GM21825 (cell line): ENCODE data around the gene CCDC112.
"Not testable (repeated sequence)": the region's sequence is repeated elsewhere in the genome, so short reads cannot be mapped to it uniquely, and the experiment has no call there.

Experiments used
- ATAC-seq: cut with Tn5 transposase; IDR thresholded peaks from one replicate; pipeline ENCODE4 v1.9.1; 2021; ENCODE audit warnings: mild to moderate bottlenecking, moderate library complexity; ENCODE audit not compliant: unreplicated experiment

The CCDC112 gene, protein sequence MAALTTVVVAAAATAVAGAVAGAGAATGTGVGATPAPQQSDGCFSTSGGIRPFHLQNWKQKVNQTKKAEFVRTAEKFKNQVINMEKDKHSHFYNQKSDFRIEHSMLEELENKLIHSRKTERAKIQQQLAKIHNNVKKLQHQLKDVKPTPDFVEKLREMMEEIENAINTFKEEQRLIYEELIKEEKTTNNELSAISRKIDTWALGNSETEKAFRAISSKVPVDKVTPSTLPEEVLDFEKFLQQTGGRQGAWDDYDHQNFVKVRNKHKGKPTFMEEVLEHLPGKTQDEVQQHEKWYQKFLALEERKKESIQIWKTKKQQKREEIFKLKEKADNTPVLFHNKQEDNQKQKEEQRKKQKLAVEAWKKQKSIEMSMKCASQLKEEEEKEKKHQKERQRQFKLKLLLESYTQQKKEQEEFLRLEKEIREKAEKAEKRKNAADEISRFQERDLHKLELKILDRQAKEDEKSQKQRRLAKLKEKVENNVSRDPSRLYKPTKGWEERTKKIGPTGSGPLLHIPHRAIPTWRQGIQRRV

GRCh38 chr5:115296124-115297022 is at the start of gene CCDC112:
TSS of gene CCDC112 (minus strand) at chr5:115296654. CDS start at chr5:115296543, 111 bp downstream.
- peak; percentile 81 for ATAC-seq

DNA sequence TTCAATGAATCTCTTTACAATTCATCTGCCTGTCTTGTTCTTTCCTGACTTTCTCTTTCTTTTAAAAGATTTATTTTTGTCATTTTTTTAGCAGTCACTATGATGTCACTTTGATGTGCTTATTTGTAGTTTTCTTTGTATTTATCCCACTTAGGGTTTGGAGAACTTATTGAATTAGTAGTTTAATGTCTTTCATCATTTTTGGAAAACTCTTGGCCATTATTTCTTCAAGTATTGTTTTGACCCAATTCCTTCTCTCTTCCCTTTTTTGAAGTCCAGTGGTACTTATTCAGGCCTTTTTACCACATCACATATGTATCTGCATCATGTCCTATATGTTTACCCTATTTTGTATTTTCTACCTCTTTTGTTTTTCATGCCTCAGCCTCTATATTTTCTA is 48.9 kb upstream of the CCDC112 start:
- no peak for ATAC-seq

DNA sequence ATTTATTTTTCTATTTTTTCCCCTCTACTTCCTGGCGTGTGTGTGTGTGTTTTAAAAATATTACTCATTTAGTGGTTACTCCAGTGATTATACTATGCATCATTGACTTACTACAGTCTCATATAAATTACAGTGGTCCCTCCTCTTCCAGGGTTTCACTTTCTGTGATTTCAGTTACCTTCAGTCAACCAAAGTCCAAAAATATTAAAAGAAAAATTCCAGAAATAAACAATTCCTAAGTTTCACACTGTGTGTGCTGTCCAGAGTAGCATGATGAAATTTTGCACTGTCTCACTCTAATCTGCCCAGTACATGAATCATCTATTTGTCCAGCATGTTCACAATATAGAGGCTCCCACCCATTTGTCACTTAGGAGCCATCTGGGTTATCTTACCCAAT is 47.4 kb upstream of the CCDC112 start:
- no peak for ATAC-seq

DNA sequence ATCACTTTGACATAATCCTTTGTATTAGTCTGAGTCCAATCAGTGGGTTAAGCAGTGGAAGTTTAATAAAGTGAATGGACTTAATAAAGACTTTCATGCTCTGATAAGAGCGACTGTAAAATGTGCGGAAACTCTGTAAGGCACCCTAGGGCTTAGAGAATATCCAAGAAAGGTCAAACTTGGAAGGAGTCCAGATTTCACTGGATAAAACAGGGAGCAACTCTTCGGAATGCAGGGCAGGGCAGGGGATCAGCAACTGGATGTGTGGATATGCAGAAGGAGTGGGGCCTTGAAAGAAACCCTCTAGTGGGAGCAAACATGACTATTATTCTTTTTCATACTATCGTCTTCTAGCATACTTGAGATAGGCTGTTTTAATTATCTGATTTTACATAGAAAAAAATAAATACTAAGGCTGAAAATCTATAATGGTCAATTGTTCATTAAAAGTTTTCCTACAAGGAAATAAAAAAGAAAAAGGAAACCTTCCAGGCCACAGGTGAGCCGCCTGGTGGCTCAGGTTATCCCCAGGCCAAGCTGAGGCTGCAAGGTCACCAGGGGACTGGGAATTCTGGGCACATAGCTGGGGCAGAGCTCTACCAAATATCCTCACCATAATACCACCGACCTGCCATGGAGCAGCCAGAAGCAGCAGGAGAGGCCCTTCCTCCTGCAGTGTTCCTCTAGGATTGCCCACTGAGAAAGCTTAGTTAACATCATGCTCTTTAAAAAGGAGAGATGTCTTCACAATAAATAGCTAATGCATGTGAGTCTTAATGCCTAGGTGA is 46.3 kb upstream of the CCDC112 start:
- ATAC-seq, result no peak

DNA sequence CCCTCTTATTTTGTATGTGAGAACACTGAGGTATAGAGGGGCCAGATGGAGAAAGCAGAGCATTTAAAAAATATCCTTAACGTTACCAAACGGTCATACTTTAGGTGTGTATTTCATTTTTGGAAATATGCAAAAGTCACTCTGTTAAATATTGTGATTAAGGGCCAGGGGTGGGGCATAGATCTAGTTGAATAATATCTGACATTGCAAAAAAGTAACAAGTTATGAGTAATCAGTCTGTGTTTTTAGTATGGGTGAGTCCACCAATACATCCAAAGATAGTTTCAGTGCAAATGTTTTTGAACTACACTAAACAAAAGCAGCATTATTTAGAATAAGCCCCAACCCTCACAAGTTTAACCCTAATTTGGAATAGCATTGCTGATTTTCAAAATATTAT is 45.3 kb upstream of the CCDC112 start:
- ATAC-seq, result no peak

GRCh38 chr5:115338851-115339250 is 42.4 kb upstream of the CCDC112 start:
- no peak for ATAC-seq

- no peak for ATAC-seq
These were observed 41.4 kb upstream of the CCDC112 start for GRCh38 chr5:115337882-115338281.

DNA sequence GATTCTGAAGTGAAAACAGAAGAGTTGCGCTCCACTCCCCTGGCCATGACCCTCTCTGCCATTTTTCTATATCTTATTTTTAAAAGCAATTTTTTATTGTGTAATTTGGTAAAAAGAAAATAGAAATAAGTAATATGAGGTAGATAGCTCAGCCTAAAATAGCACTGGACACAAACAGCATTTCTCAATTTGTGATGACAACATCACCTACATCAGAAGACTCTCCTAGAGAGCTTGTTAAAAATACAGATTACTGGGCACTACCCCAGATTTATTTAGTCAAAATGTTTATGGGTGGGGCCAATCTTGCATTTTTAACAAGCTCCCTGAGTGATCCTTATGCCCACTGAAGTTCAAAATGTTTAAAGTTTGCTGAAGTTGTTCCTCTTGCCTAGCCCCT is 40.5 kb upstream of the CCDC112 start:
- ATAC-seq, result no peak

DNA sequence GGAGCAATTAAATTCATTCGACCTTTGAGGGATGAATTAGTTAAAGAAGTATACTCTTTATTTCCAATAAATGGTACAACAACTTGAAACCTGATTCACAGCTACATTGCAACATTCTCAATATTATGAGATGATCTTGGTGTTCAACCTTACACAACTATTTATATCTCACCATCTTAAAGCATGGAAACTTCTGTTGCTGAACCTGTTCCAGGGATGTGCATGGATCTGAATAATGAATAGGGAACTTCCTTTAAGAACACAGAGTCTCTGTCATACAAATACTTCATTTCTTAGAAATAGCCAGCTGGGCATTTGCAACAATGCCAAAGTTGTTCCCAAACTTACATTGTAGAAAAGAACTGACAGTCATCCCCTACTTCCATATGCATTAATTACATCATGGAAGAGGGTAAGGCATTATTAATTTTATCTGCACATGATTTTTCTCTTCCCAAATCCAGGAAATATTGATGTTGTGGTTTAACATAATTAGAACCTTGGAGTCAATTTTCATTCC is 39.8 kb upstream of the CCDC112 start:
- ATAC-seq, result no peak

GRCh38 chr5:115335301-115335700 is 38.8 kb upstream of the CCDC112 start:
- no peak for ATAC-seq

- no peak for ATAC-seq
These were observed 36.7 kb upstream of the CCDC112 start for GRCh38 chr5:115333164-115333563.

GRCh38 chr5:115330830-115331229 is 34.4 kb upstream of the CCDC112 start:
- no peak for ATAC-seq

DNA sequence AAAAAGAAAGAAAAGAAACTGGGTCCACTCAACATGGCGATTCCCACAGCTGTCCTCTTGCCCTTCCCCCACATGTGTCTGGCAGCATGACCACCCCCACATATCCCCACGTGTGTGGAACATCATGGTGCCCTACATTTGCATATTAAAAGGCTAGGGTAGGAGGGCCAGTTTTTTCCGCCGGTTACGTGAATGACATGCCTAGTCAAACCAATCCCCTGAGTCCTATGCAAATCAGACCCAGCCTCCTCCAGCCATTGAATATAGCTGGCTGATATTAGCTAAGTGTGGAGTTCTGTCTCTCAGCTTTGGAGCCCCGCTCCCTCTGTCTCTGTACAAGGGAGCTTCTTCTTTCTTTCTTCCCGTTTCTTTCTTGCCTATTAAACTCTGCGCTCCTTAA is 33.0 kb upstream of the CCDC112 start:
- ATAC-seq, result no peak

GRCh38 chr5:115328617-115329274 is 32.3 kb upstream of the CCDC112 start:
- not testable (repeated sequence) for ATAC-seq

DNA sequence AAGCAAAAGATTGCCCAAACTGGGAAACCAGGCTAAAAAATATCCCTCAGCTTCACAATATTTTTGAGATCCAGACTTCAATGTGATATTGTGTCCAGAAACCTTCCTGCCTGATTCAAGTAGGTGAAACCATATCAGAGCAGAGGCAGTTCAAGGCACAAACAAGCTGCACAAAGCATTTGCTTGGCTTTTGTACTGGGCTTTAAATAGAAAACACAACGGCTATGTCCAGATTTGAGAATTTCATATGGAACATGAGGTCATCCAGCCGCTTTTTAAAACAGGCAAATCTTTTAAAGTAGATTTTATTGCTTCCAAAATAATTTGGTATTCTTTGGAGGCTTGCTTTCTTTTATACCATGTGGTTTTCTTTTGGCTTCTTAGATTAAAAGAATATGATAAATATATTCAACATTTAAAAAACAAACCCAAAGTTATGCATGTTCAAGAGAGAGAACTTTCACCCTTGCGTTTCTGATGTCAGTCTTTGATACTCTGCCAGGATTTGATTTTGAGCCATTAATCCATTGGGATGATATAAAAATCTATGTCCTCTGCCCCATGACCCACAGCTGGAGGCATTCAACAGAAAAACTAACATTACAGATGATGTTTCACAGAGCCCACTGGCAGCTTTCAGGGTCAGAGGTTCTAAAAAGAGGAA is 29.0 kb upstream of the CCDC112 start:
- no peak for ATAC-seq

DNA sequence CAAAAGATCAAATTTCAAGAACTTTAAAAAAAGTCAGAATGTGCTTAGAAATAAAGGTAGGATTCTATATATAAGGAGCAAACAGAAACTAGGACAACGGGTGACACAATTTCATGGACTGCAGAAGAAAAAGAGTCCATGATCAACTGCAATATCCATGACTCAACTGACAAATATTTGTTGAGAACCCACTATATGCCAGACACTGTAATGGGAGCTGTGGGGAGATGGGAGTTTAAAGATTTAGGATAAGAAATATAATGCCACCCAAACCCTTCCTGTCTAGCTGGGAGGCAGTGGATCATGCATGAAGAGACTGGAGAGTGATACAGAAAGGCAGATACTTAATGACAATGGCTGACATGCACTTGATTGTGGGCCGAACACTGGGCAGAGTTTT is 27.6 kb upstream of the CCDC112 start:
- no peak for ATAC-seq

DNA sequence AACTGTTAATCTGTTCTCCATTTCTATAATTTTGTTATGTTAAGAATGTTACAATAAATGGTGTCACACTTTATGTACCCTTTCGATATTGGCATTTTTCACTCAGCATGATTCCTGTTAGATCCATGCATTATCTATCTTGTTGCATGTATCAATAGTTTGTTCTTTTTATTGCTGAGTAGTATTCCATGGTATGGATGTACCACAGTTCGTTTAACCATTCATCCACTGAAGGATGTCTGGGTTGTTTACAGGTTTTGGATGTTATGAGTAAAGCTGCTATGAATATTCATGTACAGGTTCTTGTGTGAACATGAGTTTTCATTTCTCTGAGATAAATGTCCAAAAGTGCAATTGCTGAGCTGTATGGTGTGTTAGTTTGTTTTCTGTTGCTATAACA is 26.3 kb upstream of the CCDC112 start:
- ATAC-seq, result no peak

- ATAC-seq, result no peak
These were observed 24.9 kb upstream of the CCDC112 start for GRCh38 chr5:115321309-115321708.

DNA sequence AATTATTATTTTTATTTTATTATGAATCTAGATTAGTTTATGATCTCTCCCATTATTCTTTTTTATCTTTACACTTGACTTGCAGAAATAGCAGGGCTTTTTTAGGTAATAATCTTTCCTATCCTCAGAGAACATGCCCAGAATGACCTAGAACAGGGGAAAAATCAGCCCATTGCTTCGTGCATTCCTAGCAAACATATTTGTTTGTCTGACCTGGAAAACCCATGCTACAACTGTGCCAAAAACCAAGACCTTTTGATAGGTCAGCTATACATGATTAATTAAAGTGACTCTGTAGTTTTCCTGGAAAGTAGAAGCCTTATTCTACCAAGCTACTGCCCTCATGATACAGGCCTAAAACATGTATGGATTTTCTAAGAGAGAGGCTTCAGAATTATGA is 24.1 kb upstream of the CCDC112 start:
- no peak for ATAC-seq

DNA sequence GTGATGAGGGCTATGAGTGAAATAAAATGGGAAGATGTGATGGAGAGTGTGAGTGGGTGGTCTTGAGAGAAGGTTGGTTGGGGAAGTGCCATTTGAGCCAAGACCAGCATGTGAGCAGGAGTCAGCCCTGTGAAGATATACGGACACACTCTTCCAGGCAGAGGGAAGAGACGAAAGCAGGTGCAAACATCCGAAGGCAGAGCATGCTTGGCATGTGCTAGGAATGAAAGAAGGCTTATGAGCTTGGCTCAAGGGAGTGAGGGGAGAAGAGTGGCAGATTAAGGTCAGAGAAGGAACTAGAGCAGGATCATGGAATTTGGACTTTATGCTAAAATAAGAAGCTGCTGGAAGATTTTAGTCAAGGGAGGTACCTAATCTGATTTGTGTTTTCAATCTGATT is 23.6 kb upstream of the CCDC112 start:
- ATAC-seq, result no peak
